Keratinocyte (primary cell): Measurements from ENCODE around the gene ABCC10.

Experiments used
- CTCF ChIP-seq, 3 experiments: IDR thresholded peaks in 1 of 3; conservative IDR thresholded peaks in 1 of 3; optimal IDR thresholded peaks in 1 of 3; 2 replicates in 2 of 3; 3 replicates in 1 of 3; pipeline versions ENCODE3 to v1.5.1; 2011; ENCODE audit warnings: low read length in 3 of 3, mild to moderate bottlenecking in 3 of 3, moderate library complexity in 2 of 3, control low read depth in 1 of 3, inconsistent platforms in 1 of 3; ENCODE audit not compliant: insufficient read depth in 2 of 3; ENCODE audit errors: extremely low read depth in 1 of 3
- EZH2 ChIP-seq: IDR thresholded peaks from one replicate; pipeline ENCODE4 v1.6.1; 2012; ENCODE audit warnings: inconsistent platforms, mild to moderate bottlenecking, low read length, moderate library complexity

GRCh38 chr6:43435682-43436437 lies 8.5 kb downstream of the ABCC10 start:
- no peak for TF ChIP-seq CTCF (optimal IDR thresholded peaks at IDR 0.05 in 1 of 3, IDR thresholded peaks at IDR 0.05 in 1 of 3, conservative IDR thresholded peaks at IDR 0.05 in 1 of 3; ENCODE audit: extremely low read depth in 1 of 3, insufficient read depth in 2 of 3, low read length in 3 of 3)
- no peak for TF ChIP-seq EZH2
